Caco-2 (cell line): Measurements from ENCODE around the gene EZH2. TPM values are rescaled to one million over a fixed set of nuclear protein-coding genes. Genes with fewer than 3 reads are reported as not detected.

Experiments used
- BruUV-seq: library from RNA; stranded (reverse); fragments of 400-500 nt; replicated peaks from 2 replicates; lab custom pipeline; 2021; lab: Mats Ljungman, UMichigan
- CTCF ChIA-PET: fragments of 300-600 bp; sonication (Branson Sonifier 250); formaldehyde crosslinking; loops from one replicate; lab custom pipeline; 2022; ENCODE audit warnings: antibody characterized with exemption; lab: Charles Lee
- POLR2A ChIA-PET: fragments of 300-600 bp; sonication (Branson Sonifier 250); formaldehyde crosslinking; loops from one replicate; lab custom pipeline; 2022; ENCODE audit warnings: antibody characterized with exemption; lab: Charles Lee
- DNase-seq, 2 experiments: peaks; one replicate each; pipeline versions ENCODE4 v3.0.0 to v3.0.0-alpha.2; 2020 to 2022
- H3K27me3 ChIP-seq: replicated peaks from 2 replicates; pipeline ENCODE4 v1.6.0; 2011; ENCODE audit warnings: low read length; ENCODE audit not compliant: control insufficient read depth, insufficient read depth
- H3K36me3 ChIP-seq: 2 replicates; pipeline ENCODE4 v1.5.1; 2011; ENCODE audit warnings: low read length; ENCODE audit not compliant: control insufficient read depth, insufficient read depth
- H3K4me1 ChIP-seq: fragments of 250-450 bp; sonication (Bioruptor Pico); 2 replicates; pipeline ENCODE4 v1.5.1; 2020; ENCODE audit warnings: mild to moderate bottlenecking
- H3K4me3 ChIP-seq: 2 replicates; pipeline ENCODE4 v1.5.1; 2011; ENCODE audit warnings: low read depth, mild to moderate bottlenecking, control low read depth, low read length
- H3K9me3 ChIP-seq: fragments of 250-450 bp; sonication (Bioruptor Pico); 2 replicates; pipeline ENCODE4 v1.5.1; 2020; ENCODE audit warnings: mild to moderate bottlenecking, moderate library complexity
- H3K27ac Mint-ChIP-seq: one replicate; pipeline ENCODE4 v1.8.0; 2022; ENCODE audit warnings: mixed read lengths; ENCODE audit not compliant: unreplicated experiment
- H3K27me3 Mint-ChIP-seq: one replicate; pipeline ENCODE4 v1.8.0; 2022; ENCODE audit warnings: mixed read lengths; ENCODE audit not compliant: insufficient read depth, unreplicated experiment
- H3K36me3 Mint-ChIP-seq: one replicate; pipeline ENCODE4 v1.8.0; 2022; ENCODE audit warnings: mild to moderate bottlenecking, mixed read lengths; ENCODE audit not compliant: insufficient read depth, unreplicated experiment
- H3K4me1 Mint-ChIP-seq: one replicate; pipeline ENCODE4 v1.8.0; 2022; ENCODE audit warnings: low read depth, mixed read lengths; ENCODE audit not compliant: unreplicated experiment
- H3K4me3 Mint-ChIP-seq: one replicate; pipeline ENCODE4 v1.8.0; 2022; ENCODE audit warnings: mild to moderate bottlenecking, moderate library complexity, mixed read lengths; ENCODE audit not compliant: unreplicated experiment
- H3K9me3 Mint-ChIP-seq: one replicate; pipeline ENCODE4 v1.8.0; 2022; ENCODE audit warnings: mixed read lengths; ENCODE audit not compliant: unreplicated experiment
- intact Hi-C: fragments of 100-400 bp; cut with micrococcal nuclease; formaldehyde crosslinking; loops from one replicate; pipeline ENCODE4 v1.10.0; 2022; ENCODE audit not compliant: unreplicated experiment
- total RNA-seq: library from RNA; stranded (reverse); gene quantifications from 2 replicates; pipeline ENCODE4 v1.2.3, GENCODE V29; 2022
- TF ChIP-seq, protein P1 (sequence below), 2 experiments: fragments of 200-600 bp in 1 of 2; IDR thresholded peaks; 1 replicate in 1 of 2; 2 replicates in 1 of 2; pipeline versions ENCODE4 v1.5.1 to v1.8.0; 2011 to 2022; ENCODE audit warnings: antibody characterized with exemption in 1 of 2, control low read depth in 1 of 2, inconsistent platforms in 1 of 2, low read depth in 1 of 2, low read length in 1 of 2, mild to moderate bottlenecking in 1 of 2, moderate library complexity in 1 of 2; ENCODE audit not compliant: insufficient read depth in 1 of 2, severe bottlenecking in 1 of 2, unreplicated experiment in 1 of 2

Gene EZH2
- total RNA-seq, 1 experiment from 2014 or later, result 63.7 TPM

DNA sequence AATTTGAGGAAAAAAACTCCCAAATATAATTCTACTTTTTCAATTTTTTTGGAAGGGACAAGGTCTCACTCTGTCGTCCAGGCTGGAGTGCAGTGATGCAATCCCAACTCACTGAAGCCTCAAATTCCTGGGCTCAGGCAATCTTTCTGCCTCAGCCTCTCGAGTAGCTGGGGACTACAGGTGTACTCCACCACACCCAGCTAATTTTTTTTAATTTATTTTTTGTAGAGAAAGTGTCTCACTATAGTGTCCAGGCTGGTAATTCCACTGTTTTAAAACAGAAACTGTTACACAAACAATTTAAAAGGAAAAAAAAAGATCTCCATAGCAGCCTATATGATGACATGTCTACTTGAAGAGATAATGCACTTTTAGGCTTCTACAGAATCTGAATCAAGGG, 25.6 kb downstream of the EZH2 start:
- H3K4me3 ChIP-seq, result no peak overlapping the region
- Mint-ChIP-seq H3K27me3 (no peaks in the 10 kb centered on the region), H3K4me3 (no peak overlapping the region), H3K27ac (no peak overlapping the region), H3K9me3 (no peaks in the 10 kb centered on the region), H3K36me3 (peaks cover 5% of the 10 kb centered on the region), H3K4me1 (peaks cover 12% of the 10 kb centered on the region)
- no peaks in the 10 kb centered on the region for H3K4me1 ChIP-seq
- CTCF ChIA-PET, result no interaction called here
- BruUV-seq, result no TSS peak
- no peaks in the 10 kb centered on the region for H3K36me3 ChIP-seq
- POLR2A ChIA-PET, result no interaction called here
- TF ChIP-seq, protein P1, sequence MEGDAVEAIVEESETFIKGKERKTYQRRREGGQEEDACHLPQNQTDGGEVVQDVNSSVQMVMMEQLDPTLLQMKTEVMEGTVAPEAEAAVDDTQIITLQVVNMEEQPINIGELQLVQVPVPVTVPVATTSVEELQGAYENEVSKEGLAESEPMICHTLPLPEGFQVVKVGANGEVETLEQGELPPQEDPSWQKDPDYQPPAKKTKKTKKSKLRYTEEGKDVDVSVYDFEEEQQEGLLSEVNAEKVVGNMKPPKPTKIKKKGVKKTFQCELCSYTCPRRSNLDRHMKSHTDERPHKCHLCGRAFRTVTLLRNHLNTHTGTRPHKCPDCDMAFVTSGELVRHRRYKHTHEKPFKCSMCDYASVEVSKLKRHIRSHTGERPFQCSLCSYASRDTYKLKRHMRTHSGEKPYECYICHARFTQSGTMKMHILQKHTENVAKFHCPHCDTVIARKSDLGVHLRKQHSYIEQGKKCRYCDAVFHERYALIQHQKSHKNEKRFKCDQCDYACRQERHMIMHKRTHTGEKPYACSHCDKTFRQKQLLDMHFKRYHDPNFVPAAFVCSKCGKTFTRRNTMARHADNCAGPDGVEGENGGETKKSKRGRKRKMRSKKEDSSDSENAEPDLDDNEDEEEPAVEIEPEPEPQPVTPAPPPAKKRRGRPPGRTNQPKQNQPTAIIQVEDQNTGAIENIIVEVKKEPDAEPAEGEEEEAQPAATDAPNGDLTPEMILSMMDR (IDR thresholded peaks at IDR 0.05; ENCODE audit: insufficient read depth in 1 of 2, low read depth in 1 of 2, low read length in 1 of 2, severe bottlenecking in 1 of 2, unreplicated experiment in 1 of 2), result no peak
- no peak for DNase-seq
- H3K27me3 ChIP-seq, result no peaks in the 10 kb centered on the region
- no peaks in the 10 kb centered on the region for H3K9me3 ChIP-seq
- intact Hi-C loops, result loop anchor here (5.0 kb wide), 1 partner anchor 84 kb away; no protein-coding TSS in a partner anchor

DNA sequence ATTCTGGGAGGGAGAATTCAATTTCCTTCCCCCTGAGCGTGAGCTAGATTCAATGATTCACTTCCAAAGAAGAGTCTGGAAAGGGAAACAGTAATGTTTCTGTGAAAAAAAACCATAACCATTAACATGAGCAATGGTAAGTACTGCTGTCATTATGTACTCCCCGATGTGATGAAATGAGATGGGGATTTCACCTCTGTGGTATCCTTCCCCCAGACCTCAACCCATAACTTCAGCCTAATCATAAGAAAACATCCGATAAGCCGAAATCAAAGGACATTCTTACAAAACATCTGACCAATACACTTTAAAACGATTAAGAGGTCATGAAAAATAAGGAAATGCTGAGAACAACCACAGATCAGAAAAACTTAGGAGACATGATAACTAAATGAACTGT, 27.2 kb downstream of the EZH2 start:
- Mint-ChIP-seq H3K27ac (no peak overlapping the region), H3K4me1 (peaks cover 9% of the 10 kb centered on the region), H3K36me3 (peaks cover 5% of the 10 kb centered on the region), H3K9me3 (no peaks in the 10 kb centered on the region), H3K27me3 (no peaks in the 10 kb centered on the region), H3K4me3 (no peak overlapping the region)
- H3K9me3 ChIP-seq, result no peaks in the 10 kb centered on the region
- no peak for DNase-seq
- intact Hi-C loops, result loop anchor here (1.0 to 5.0 kb wide), 4 partner anchors 8 to 105 kb away; partner anchors contain the start of gene EZH2
- CTCF ChIA-PET, result interaction anchor here (0.6 to 1.7 kb wide), 2 partner anchors 85 to 280 kb away, joined by 3 to 10 read pairs; no protein-coding TSS in a partner anchor
- BruUV-seq, result no TSS peak
- H3K27me3 ChIP-seq, result no peaks in the 10 kb centered on the region
- POLR2A ChIA-PET, result no interaction called here
- TF ChIP-seq, protein P1 (IDR thresholded peaks at IDR 0.05; ENCODE audit: insufficient read depth in 1 of 2, low read depth in 1 of 2, low read length in 1 of 2, severe bottlenecking in 1 of 2, unreplicated experiment in 1 of 2), result no peak
- H3K36me3 ChIP-seq, result no peaks in the 10 kb centered on the region
- H3K4me1 ChIP-seq, result no peaks in the 10 kb centered on the region; the same call in 1 of the 2 replicates
- H3K4me3 ChIP-seq, result no peak overlapping the region

DNA sequence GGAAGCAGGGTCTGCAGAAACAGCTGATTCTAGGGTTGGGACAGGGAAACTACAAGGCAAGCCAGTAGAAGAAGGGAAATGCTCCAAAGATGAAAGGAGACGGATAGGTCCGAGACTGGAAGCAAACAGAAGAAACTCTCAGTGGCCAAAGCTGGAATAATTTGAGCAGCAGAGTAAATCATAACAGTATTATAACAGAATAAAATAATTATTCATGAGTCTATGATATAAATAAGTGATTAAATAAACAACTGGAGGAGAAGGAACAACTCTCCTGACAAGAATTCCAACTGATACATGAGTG, 27.6 kb downstream of the EZH2 start:
- POLR2A ChIA-PET, result no interaction called here
- Histone ChIP-seq H3K36me3 (no peaks in the 10 kb centered on the region), H3K9me3 (no peaks in the 10 kb centered on the region), H3K27me3 (no peaks in the 10 kb centered on the region), H3K4me1 (no peaks in the 10 kb centered on the region; the same call in 1 of the 2 replicates), H3K4me3 (no peak overlapping the region)
- CTCF ChIA-PET, result interaction anchor here (0.6 to 1.7 kb wide), 2 partner anchors 85 to 279 kb away, joined by 3 to 10 read pairs; no protein-coding TSS in a partner anchor
- Mint-ChIP-seq H3K27ac (no peak overlapping the region), H3K9me3 (no peaks in the 10 kb centered on the region), H3K36me3 (peaks cover 5% of the 10 kb centered on the region), H3K4me3 (no peak overlapping the region), H3K4me1 (peaks cover 9% of the 10 kb centered on the region), H3K27me3 (no peaks in the 10 kb centered on the region)
- intact Hi-C loops, result loop anchor here (1.0 to 5.0 kb wide), 4 partner anchors 9 to 106 kb away; partner anchors contain the start of gene EZH2
- no TSS peak for BruUV-seq
- DNase-seq, result no peak
- TF ChIP-seq, protein P1 (IDR thresholded peaks at IDR 0.05; ENCODE audit: insufficient read depth in 1 of 2, low read depth in 1 of 2, low read length in 1 of 2, severe bottlenecking in 1 of 2, unreplicated experiment in 1 of 2), result no peak
